Pancreas (tissue), 10 donors: ENCODE results near the gene GSTA4. TPM values are rescaled to one million over a fixed set of nuclear protein-coding genes. Genes with fewer than 3 reads are reported as not detected.

Experiments used
- ATAC-seq, 4 donors: fragments of 200-7000 bp; cut with Tn5 transposase; one replicate each; pipeline versions ENCODE4 v1.8.0 to v1.9.1; 2020; ENCODE audit warnings: mild to moderate bottlenecking in 4 of 4, moderate library complexity in 4 of 4
- DNase-seq, 6 donors: peaks; one replicate each; pipeline ENCODE4 v3.0.0-alpha.2; 2020
- FAIRE-seq: peaks from 2 replicates; lab custom pipeline; 2012; peaks lifted over from hg19 to GRCh38; lab: Jason Lieb, UNC
- H3K27ac ChIP-seq, 4 donors: fragments of 200-600 bp; sonication (generic); 1 replicate in 3 of 4; 2 replicates in 1 of 4; pipeline versions ENCODE4 v1.5.0 to v1.8.0; 2020
- H3K27me3 ChIP-seq, 4 donors: fragments of 200-600 bp; one replicate each; pipeline ENCODE4 v1.8.0; 2021
- H3K36me3 ChIP-seq, 3 donors: fragments of 200-600 bp; sonication (generic) in 1 of 3; one replicate each; pipeline versions ENCODE4 v1.5.0 to v1.8.0; 2020 to 2021
- H3K4me1 ChIP-seq, 3 donors: fragments of 200-600 bp; one replicate each; pipeline ENCODE4 v1.8.0; 2021
- H3K4me3 ChIP-seq, 4 donors: fragments of 200-600 bp; sonication (generic) in 2 of 4; one replicate each; pipeline versions ENCODE4 v1.5.0 to v1.8.0; 2020 to 2021
- H3K9me3 ChIP-seq, 4 donors: fragments of 200-600 bp; one replicate each; pipeline ENCODE4 v1.8.0; 2021
- WGBS, 2 donors: extraction: QIAGEN DNeasy Blood & Tissue Kit; methylation state at CpG; one replicate each; pipeline ENCODE4 v1.1.7; 2013; 5-methylcytosine and 5-hydroxymethylcytosine counted together
- intact Hi-C, 3 donors: fragments of 100-400 bp; cut with DNase I; formaldehyde crosslinking; loops; one replicate each; pipeline versions ENCODE4 v1.11.1 to v1.14.2; 2022
- polyA plus RNA-seq, 2 donors: library from polyadenylated mRNA; stranded (reverse); fragments of 200-250 nt; gene quantifications; one replicate each; pipeline ENCODE4 v1.2.3, GENCODE V29; 2013
- total RNA-seq, 6 donors: library from RNA; stranded (reverse); fragmentation: NEBNext Ultra II Directional in 4 of 6; extraction: Animal tissue kit (Norgen Biotek cat#: 25700) in 4 of 6; gene quantifications; one replicate each; pipeline versions ENCODE4 v1.2.1 to v1.2.4, GENCODE V29; 2021 to 2023
- TF ChIP-seq, protein P1 (sequence below), 4 donors: fragments of 200-600 bp; sonication (generic) in 3 of 4; IDR thresholded peaks; one replicate each; pipeline versions ENCODE4 v1.5.0 to v1.8.0; 2021; ENCODE audit warnings: antibody characterized with exemption in 4 of 4
- donor health status: healthy with polysubstance abuse.
- donor health status: DM: no; HTN: no; CAD: no; lungs with moderate emphysema.
- donor health status: DM: no; HTN: no; CAD: no.
- donor health status: control.
- donor health status: control.
- donor health status: Bipolar disorder and iron deficiency.
- donor health status: DM: yes; HTN: yes; CAD: no.
- donor health status: DM: no; HTN: no; CAD: no.
- donor health status: DM: no; HTN: no; CAD: no.
- donor health status: DM: yes; HTN: yes; CAD: no.

GSTA4 gene
- total and polyA plus RNA-seq, 8 donors, result 11.0 to 33.3 (median 14.5) TPM

DNA sequence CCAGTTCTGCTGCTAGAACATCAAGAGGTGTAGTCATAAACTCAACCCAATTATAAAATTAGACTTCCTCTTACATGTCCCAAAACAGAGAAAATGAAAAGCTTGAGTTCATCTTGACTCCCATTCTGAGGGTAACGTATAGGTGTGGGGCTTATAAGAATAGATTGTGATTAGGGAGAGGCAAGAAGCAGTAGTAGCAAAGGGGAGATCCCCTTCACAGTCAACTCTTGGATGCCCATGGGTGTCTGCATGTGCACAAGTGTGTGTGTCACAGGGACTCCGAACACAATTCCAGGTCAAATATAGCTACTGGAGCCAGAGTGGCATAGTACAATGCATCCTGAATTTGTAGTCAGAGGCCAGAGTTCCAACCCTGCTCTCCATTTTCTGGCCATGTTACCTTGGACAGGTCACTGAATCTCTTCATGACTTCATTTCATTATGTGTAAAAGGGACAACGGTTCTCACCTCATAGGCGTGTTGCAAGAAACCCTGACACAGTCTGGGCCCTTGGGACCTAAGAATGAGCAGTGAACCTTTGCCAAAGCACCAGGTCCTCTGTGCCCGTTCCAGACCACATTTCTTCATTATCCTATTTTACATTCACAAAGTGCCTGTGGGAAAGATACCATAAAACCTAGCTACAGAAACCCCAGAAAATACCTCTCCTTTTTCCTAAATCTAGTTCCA is 11.8 kb downstream of the GSTA4 start:
- no peak for ATAC-seq
- intact Hi-C loops, result no loop called here
- no peak for DNase-seq
- FAIRE-seq, result no peak
- H3K4me3 ChIP-seq, result no peak overlapping the region
- no peaks in the 10 kb centered on the region for H3K27me3 ChIP-seq
- TF ChIP-seq, protein P1, sequence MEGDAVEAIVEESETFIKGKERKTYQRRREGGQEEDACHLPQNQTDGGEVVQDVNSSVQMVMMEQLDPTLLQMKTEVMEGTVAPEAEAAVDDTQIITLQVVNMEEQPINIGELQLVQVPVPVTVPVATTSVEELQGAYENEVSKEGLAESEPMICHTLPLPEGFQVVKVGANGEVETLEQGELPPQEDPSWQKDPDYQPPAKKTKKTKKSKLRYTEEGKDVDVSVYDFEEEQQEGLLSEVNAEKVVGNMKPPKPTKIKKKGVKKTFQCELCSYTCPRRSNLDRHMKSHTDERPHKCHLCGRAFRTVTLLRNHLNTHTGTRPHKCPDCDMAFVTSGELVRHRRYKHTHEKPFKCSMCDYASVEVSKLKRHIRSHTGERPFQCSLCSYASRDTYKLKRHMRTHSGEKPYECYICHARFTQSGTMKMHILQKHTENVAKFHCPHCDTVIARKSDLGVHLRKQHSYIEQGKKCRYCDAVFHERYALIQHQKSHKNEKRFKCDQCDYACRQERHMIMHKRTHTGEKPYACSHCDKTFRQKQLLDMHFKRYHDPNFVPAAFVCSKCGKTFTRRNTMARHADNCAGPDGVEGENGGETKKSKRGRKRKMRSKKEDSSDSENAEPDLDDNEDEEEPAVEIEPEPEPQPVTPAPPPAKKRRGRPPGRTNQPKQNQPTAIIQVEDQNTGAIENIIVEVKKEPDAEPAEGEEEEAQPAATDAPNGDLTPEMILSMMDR (IDR thresholded peaks at IDR 0.05), result no peak
- no peaks in the 10 kb centered on the region for H3K9me3 ChIP-seq
- peaks cover 0 to 9% (median 0%) of the 10 kb centered on the region in 3 donors for H3K4me1 ChIP-seq
- no peak overlapping the region for H3K27ac ChIP-seq
- WGBS, 2 donors, result 96 to 97% methylated on average over 5 of the region's 5 CpGs
- peaks cover 0 to 27% (median 0%) of the 10 kb centered on the region in 3 donors for H3K36me3 ChIP-seq

GRCh38 chr6:52982680-52983079 is 12.4 kb downstream of the GSTA4 start:
- FAIRE-seq (no peak), ATAC-seq (no peak), DNase-seq (no peak)
- peaks cover 0 to 27% (median 0%) of the 10 kb centered on the region in 3 donors for H3K36me3 ChIP-seq
- peaks cover 0 to 9% (median 0%) of the 10 kb centered on the region in 3 donors for H3K4me1 ChIP-seq
- H3K27ac ChIP-seq, result no peak overlapping the region
- TF ChIP-seq, protein P1 (IDR thresholded peaks at IDR 0.05), result no peak
- no peaks in the 10 kb centered on the region for H3K27me3 ChIP-seq
- intact Hi-C loops, result no loop called here
- 84 to 97% methylated on average over 3 of the region's 3 CpGs for WGBS, 2 donors
- H3K4me3 ChIP-seq, result no peak overlapping the region
- no peaks in the 10 kb centered on the region for H3K9me3 ChIP-seq

- TF ChIP-seq, protein P1 (IDR thresholded peaks at IDR 0.05), result no peak
- peak overlapping the region in 1 of 4 donors; percentile 17 for H3K27ac ChIP-seq
- H3K4me1 ChIP-seq, result peaks cover 0 to 15% (median 0%) of the 10 kb centered on the region in 3 donors
- no peaks in the 10 kb centered on the region for H3K27me3 ChIP-seq
- H3K36me3 ChIP-seq, result peaks cover 0 to 26% (median 0%) of the 10 kb centered on the region in 3 donors
- DNase-seq (no peak), FAIRE-seq (peak; percentile 51), ATAC-seq (peak in 3 of 4 donors; percentile 29 to 75 (median 65))
- H3K9me3 ChIP-seq, result no peaks in the 10 kb centered on the region
- H3K4me3 ChIP-seq, result no peak overlapping the region
- intact Hi-C loops, result no loop called here
Observed at GRCh38 chr6:52981222-52981900, 13.7 kb downstream of the GSTA4 start.

DNA sequence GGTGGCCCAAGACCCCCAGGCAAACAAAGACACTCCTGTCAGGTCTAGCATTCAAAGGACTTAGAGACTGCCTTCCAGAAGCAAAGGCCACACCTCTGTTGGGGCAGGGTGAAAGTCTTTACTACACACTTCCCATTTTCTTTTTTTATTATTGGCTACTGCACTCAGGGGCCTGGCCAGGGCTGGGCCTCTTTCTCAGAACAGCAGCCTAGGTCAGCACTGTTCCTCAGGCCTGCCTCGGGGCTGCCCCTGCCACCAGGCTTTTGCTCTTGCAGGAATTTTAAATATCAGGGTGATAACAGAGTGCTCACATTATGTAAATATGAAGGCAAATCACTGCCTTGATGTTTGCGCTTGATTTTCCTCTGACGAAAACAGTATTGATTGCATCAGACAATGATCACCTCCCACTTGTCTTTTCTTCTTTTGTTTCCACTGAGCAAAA is 18.5 kb downstream of the GSTA4 start:
- H3K4me3 ChIP-seq, result no peak overlapping the region
- peaks cover 0 to 12% (median 0%) of the 10 kb centered on the region in 3 donors for H3K4me1 ChIP-seq
- H3K9me3 ChIP-seq, result no peaks in the 10 kb centered on the region
- H3K27ac ChIP-seq, result no peak overlapping the region
- ATAC-seq, result peak; percentile 55 to 86 (median 78)
- H3K36me3 ChIP-seq, result no peaks in the 10 kb centered on the region
- 17 to 18% methylated on average over 3 of the region's 3 CpGs for WGBS, 2 donors
- TF ChIP-seq, protein P1 (IDR thresholded peaks at IDR 0.05), result no peak
- intact Hi-C loops, result no loop called here
- peak in 1 of 6 donors; percentile 26 for DNase-seq
- H3K27me3 ChIP-seq, result no peaks in the 10 kb centered on the region
- no peak for FAIRE-seq
